K562 (cell line): ENCODE results near the gene ILK. TPM values are rescaled to one million over a fixed set of nuclear protein-coding genes. Genes with fewer than 3 reads are reported as not detected.
A peak's percentile ranks its signal among the peaks of the same experiment; 100 is the strongest.

ENCODE experiments used
- CBX2 ChIP-seq: fragments of 200-600 bp; sonication (generic); IDR thresholded peaks from one replicate; pipeline ENCODE4 v1.6.1; 2012; ENCODE audit warnings: mild to moderate bottlenecking, low read length, inconsistent platforms; ENCODE audit not compliant: insufficient read depth, poor library complexity, severe bottlenecking
- DNMT1 ChIP-seq: fragments of 450-650 bp; IDR thresholded peaks from 2 replicates; pipeline ENCODE4 v1.6.1; 2016; ENCODE audit warnings: antibody characterized with exemption, mild to moderate bottlenecking
- FOXK2 ChIP-seq, 2 experiments: fragments of 450-650 bp; IDR thresholded peaks in 1 of 2; conservative IDR thresholded peaks in 1 of 2; 2 replicates each; pipeline ENCODE4 v1.6.1; 2016; ENCODE audit warnings: low read depth in 2 of 2, mild to moderate bottlenecking in 1 of 2
- GATA2 ChIP-seq: sonication (generic); formaldehyde crosslinking; IDR thresholded peaks from 2 replicates; pipeline ENCODE4 v1.4.0; 2020; ENCODE audit warnings: mild to moderate bottlenecking, missing genetic modification reagents
- GTF3C2 ChIP-seq: IDR thresholded peaks from 3 replicates; pipeline ENCODE4 v1.6.1; 2011; ENCODE audit warnings: borderline replicate concordance, mild to moderate bottlenecking, moderate library complexity; ENCODE audit not compliant: insufficient read length; ENCODE audit errors: extremely low read depth
- HBP1 ChIP-seq: fragments of 450-650 bp; formaldehyde crosslinking; IDR thresholded peaks from 2 replicates; pipeline ENCODE4 v1.4.0; 2022; ENCODE audit warnings: missing genetic modification characterization
- HDAC1 ChIP-seq, 2 experiments: fragments of 450-650 bp; IDR thresholded peaks; 2 replicates each; pipeline ENCODE4 v1.6.1; 2016 to 2017; ENCODE audit warnings: inconsistent platforms in 1 of 2, mild to moderate bottlenecking in 1 of 2, moderate library complexity in 1 of 2
- JUND ChIP-seq, 2 experiments: IDR thresholded peaks; 2 replicates in 1 of 2; 3 replicates in 1 of 2; pipeline ENCODE4 v1.6.1; 2011; ENCODE audit warnings: borderline replicate concordance in 2 of 2, low read depth in 2 of 2, low read length in 2 of 2, improper control_type of control experiment in 1 of 2, missing biosample characterization in 1 of 2, missing genetic modification characterization in 1 of 2, missing genetic modification reagents in 1 of 2
- U2AF1 ChIP-seq: fragments of 200-400 bp; formaldehyde crosslinking; optimal IDR thresholded peaks from 2 replicates; pipeline ENCODE3; 2017; ENCODE audit warnings: mild to moderate bottlenecking, low read depth, low read length, moderate library complexity
- ZBTB17 ChIP-seq: fragments of 450-650 bp; formaldehyde crosslinking; IDR thresholded peaks from 2 replicates; pipeline ENCODE4 v1.4.0; 2020; ENCODE audit warnings: mild to moderate bottlenecking
- ZNF143 ChIP-seq: sonication (generic); formaldehyde crosslinking; IDR thresholded peaks from 2 replicates; pipeline ENCODE4 v1.9.0; 2022; ENCODE audit warnings: mild to moderate bottlenecking, missing genetic modification reagents
- ZNF224 ChIP-seq: sonication (generic); formaldehyde crosslinking; IDR thresholded peaks from 2 replicates; pipeline ENCODE4 v1.8.0; 2022; ENCODE audit warnings: mild to moderate bottlenecking, missing genetic modification reagents
- ZNF695 ChIP-seq: fragments of 450-650 bp; formaldehyde crosslinking; IDR thresholded peaks from 2 replicates; pipeline ENCODE4 v1.4.0; 2020; ENCODE audit warnings: mild to moderate bottlenecking, moderate library complexity
- polyA plus RNA-seq, 8 experiments: library from polyadenylated mRNA; depleted of rRNA in 4 of 8; stranded (reverse) in 5 of 8; unstranded in 3 of 8; fragments of >200 nt; fragmentation: Nextera tagmentation in 2 of 8; fragmentation: Illumina TruSeq in 1 of 8; extraction: Ambion mirVana in 2 of 8; extraction: Trizol in 1 of 8; gene quantifications; 2 replicates each; pipeline versions ENCODE4 v1.2.1 to v1.2.3, GENCODE V29; 2011 to 2014; ENCODE audit warnings: inconsistent platforms in 1 of 8, missing spikeins in 1 of 8
- total RNA-seq, 7 experiments: library from RNA; depleted of rRNA in 6 of 7; stranded (reverse); fragments of >200 nt in 6 of 7; fragmentation: Illumina TruSeq in 2 of 7; extraction: Trizol in 2 of 7; gene quantifications; 2 replicates each; pipeline versions ENCODE4 v1.2.1 to v1.2.3, GENCODE V29; 2011 to 2021; ENCODE audit warnings: low replicate concordance in 1 of 7
- TF ChIP-seq, protein P1 (sequence below): fragments of 250-450 bp; sonication (Bioruptor Pico); IDR thresholded peaks from 2 replicates; pipeline ENCODE4 v1.5.0; 2021
- TF ChIP-seq, protein P2 (sequence below): sonication (generic); IDR thresholded peaks from 2 replicates; pipeline ENCODE4 v1.6.1; 2016
- TF ChIP-seq, protein P3 (sequence below): fragments of 250-450 bp; sonication (Bioruptor Pico); IDR thresholded peaks from 2 replicates; pipeline ENCODE4 v1.5.0; 2021; ENCODE audit warnings: mild to moderate bottlenecking, moderate library complexity
- TF ChIP-seq, protein P4 (sequence below): fragments of 450-650 bp; IDR thresholded peaks from 2 replicates; pipeline ENCODE4 v1.6.1; 2016; ENCODE audit warnings: missing biosample characterization, missing genetic modification characterization

Gene ILK
- total and polyA plus RNA-seq, 9 of the 15 experiments (the other 6 are each of a cell fraction or from before 2014, with no cell fraction given) = 43.3 to 95.9 (median 58.9) TPM

GRCh38 chr11:6650980-6651379 is 47.4 kb downstream of the ILK start (continued):
- no peak for TF ChIP-seq DNMT1
- TF ChIP-seq GATA2 (CRISPR knock-in tag) = peak; percentile 63
- TF ChIP-seq U2AF1 = no peak
- TF ChIP-seq, protein P1, sequence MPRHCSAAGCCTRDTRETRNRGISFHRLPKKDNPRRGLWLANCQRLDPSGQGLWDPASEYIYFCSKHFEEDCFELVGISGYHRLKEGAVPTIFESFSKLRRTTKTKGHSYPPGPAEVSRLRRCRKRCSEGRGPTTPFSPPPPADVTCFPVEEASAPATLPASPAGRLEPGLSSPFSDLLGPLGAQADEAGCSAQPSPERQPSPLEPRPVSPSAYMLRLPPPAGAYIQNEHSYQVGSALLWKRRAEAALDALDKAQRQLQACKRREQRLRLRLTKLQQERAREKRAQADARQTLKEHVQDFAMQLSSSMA (CRISPR knock-in tag) = no peak
- TF ChIP-seq FOXK2 (conservative IDR thresholded peaks at IDR 0.05 in 1 of 2, IDR thresholded peaks at IDR 0.05 in 1 of 2; ENCODE audit: low read depth in 2 of 2) = peak; percentile 81 to 89
- no peak for TF ChIP-seq ZNF143 (CRISPR knock-in tag)
- TF ChIP-seq HBP1 (CRISPR knock-in tag) = no peak
- TF ChIP-seq ZBTB17 (CRISPR knock-in tag) = no peak
- no peak for TF ChIP-seq CBX2
- TF ChIP-seq HDAC1 (IDR thresholded peaks at IDR 0.05) = peak in 1 of 2 experiments; percentile 75; a peak in 2 of 4 replicates
- TF ChIP-seq JUND (IDR thresholded peaks at IDR 0.05; ENCODE audit: borderline replicate concordance, low read depth, low read length) = peak; percentile 89
- TF ChIP-seq JUND (tag; IDR thresholded peaks at IDR 0.05; ENCODE audit: borderline replicate concordance, low read depth, low read length) = peak; percentile 89; the same call in 2 of the 3 replicates
- TF ChIP-seq, protein P2, sequence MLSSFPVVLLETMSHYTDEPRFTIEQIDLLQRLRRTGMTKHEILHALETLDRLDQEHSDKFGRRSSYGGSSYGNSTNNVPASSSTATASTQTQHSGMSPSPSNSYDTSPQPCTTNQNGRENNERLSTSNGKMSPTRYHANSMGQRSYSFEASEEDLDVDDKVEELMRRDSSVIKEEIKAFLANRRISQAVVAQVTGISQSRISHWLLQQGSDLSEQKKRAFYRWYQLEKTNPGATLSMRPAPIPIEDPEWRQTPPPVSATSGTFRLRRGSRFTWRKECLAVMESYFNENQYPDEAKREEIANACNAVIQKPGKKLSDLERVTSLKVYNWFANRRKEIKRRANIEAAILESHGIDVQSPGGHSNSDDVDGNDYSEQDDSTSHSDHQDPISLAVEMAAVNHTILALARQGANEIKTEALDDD = no peak
- TF ChIP-seq, protein P3, sequence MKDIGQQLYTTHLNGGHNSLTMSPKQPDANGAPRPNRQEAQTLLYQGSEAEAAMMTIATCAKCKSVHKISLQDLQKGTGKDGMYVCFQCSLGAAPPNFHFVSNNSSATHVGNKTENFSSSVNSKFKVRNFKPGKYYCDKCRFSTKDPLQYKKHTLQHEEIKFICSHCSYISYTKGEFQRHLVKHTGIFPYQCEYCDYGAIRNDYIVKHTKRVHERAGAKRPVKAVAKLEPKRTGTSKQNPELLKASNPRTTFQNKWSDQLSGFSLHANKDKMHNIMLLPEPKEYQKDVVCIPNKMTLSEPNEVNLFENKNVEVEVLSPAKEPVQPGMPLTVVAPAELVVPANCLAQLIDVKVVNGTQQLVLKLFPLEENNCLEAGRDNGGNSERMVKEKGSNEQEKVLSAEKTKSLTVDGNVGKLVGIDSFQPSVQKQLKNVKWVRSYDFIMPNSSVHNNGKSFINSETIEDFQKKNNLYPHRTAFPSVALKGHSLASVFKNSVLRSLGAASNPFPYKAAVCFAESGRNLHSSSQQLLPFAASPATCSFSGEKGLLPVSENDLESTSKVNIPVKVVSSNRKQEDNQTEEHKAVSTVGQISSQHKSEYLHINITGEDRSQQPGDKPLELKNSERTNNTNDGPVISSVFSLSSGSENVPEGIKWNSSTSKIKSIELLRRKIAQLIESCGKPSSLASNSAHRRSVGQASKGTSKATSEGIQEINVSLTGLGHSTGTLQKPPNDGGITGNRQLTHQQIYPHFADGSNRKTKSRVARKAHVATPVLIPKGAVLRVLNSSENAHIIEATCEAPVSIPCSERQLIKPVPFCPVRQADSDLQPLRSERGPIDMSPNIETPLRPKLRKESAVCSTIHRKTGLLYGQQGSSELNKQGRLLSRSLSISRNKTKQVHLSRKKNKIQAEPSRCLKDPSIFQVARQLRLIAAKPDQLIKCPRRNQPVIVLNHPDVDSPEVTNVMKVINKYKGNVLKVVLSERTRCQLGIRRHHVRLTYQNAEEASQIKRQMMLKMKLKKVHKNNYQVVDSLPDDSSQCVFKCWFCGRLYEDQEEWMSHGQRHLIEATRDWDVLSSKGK (CRISPR knock-in tag) = no peak
- TF ChIP-seq, protein P4, sequence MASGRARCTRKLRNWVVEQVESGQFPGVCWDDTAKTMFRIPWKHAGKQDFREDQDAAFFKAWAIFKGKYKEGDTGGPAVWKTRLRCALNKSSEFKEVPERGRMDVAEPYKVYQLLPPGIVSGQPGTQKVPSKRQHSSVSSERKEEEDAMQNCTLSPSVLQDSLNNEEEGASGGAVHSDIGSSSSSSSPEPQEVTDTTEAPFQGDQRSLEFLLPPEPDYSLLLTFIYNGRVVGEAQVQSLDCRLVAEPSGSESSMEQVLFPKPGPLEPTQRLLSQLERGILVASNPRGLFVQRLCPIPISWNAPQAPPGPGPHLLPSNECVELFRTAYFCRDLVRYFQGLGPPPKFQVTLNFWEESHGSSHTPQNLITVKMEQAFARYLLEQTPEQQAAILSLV = no peak
- TF ChIP-seq ZNF224 (CRISPR knock-in tag) = no peak
- TF ChIP-seq GTF3C2 = no peak
- no peak for TF ChIP-seq ZNF695 (CRISPR knock-in tag)
